NB4 (cell line): ENCODE measurements around the gene EPHA10.

Experiments used
- CTCF ChIP-seq: IDR thresholded peaks from one replicate; pipeline ENCODE4 v1.5.1; 2012; ENCODE audit warnings: low read depth, low read length
- MAX ChIP-seq: IDR thresholded peaks from 2 replicates; pipeline ENCODE4 v1.6.1; 2011; ENCODE audit warnings: low read depth, low read length
- MYC ChIP-seq: IDR thresholded peaks from 2 replicates; pipeline ENCODE4 v1.6.1; 2011; ENCODE audit warnings: low read depth, low read length
- POLR2A ChIP-seq: IDR thresholded peaks from 2 replicates; pipeline ENCODE4 v1.6.1; 2011; ENCODE audit warnings: mild to moderate bottlenecking; ENCODE audit not compliant: insufficient read length; ENCODE audit errors: extremely low read depth

- no peak for TF ChIP-seq CTCF
- no peak for TF ChIP-seq POLR2A
- no peak for TF ChIP-seq MAX
- TF ChIP-seq MYC = no peak
Measured at GRCh38 chr1:37723072-37723389, 41.9 kb downstream of the EPHA10 start.
